Mesodermal cell (in vitro differentiated cells): ENCODE measurements around the gene ATP6V0B. TPM values are rescaled to one million over a fixed set of nuclear protein-coding genes. Genes with fewer than 3 reads are reported as not detected.

ENCODE experiments used
- H3K27ac ChIP-seq: 2 replicates; pipeline ENCODE4 v1.7.0; 2013; ENCODE audit warnings: mild to moderate bottlenecking, low read depth, low read length, moderate library complexity; ENCODE audit not compliant: severe bottlenecking
- H3K36me3 ChIP-seq: 2 replicates; pipeline ENCODE4 v1.7.1; 2013; ENCODE audit warnings: mild to moderate bottlenecking, low read length, moderate library complexity; ENCODE audit not compliant: control insufficient read depth, insufficient read depth
- H3K4me1 ChIP-seq: one replicate; pipeline ENCODE4 v1.7.1; 2013; ENCODE audit warnings: mild to moderate bottlenecking, low read length; ENCODE audit not compliant: insufficient read depth, control insufficient read depth, poor library complexity, severe bottlenecking
- H3K4me3 ChIP-seq: 2 replicates; pipeline ENCODE4 v1.7.0; 2013; ENCODE audit warnings: low read length, control low read depth, mild to moderate bottlenecking; ENCODE audit not compliant: insufficient read depth, poor library complexity, severe bottlenecking; ENCODE audit errors: extremely low read depth
- H3K9me3 ChIP-seq: 2 replicates; pipeline ENCODE4 v1.7.1; 2013; ENCODE audit warnings: mild to moderate bottlenecking, low read length, moderate library complexity; ENCODE audit not compliant: control insufficient read depth
- WGBS, 2 experiments: methylation state at CpG; one replicate each; pipeline ENCODE4 v1.1.5; 2013; ENCODE audit warnings: missing lambda C conversion rate in 2 of 2; ENCODE audit not compliant: insufficient coverage in 2 of 2; 5-methylcytosine and 5-hydroxymethylcytosine counted together
- polyA plus RNA-seq, 2 experiments: library from polyadenylated mRNA; stranded (reverse); fragments of 50-300 nt; gene quantifications; one replicate each; pipeline ENCODE4 v1.2.3, GENCODE V29; 2013

Gene ATP6V0B
- 133 TPM for polyA plus RNA-seq (2013, experiment 1 of 2)
- polyA plus RNA-seq (2013, experiment 2 of 2), result 103 TPM

DNA sequence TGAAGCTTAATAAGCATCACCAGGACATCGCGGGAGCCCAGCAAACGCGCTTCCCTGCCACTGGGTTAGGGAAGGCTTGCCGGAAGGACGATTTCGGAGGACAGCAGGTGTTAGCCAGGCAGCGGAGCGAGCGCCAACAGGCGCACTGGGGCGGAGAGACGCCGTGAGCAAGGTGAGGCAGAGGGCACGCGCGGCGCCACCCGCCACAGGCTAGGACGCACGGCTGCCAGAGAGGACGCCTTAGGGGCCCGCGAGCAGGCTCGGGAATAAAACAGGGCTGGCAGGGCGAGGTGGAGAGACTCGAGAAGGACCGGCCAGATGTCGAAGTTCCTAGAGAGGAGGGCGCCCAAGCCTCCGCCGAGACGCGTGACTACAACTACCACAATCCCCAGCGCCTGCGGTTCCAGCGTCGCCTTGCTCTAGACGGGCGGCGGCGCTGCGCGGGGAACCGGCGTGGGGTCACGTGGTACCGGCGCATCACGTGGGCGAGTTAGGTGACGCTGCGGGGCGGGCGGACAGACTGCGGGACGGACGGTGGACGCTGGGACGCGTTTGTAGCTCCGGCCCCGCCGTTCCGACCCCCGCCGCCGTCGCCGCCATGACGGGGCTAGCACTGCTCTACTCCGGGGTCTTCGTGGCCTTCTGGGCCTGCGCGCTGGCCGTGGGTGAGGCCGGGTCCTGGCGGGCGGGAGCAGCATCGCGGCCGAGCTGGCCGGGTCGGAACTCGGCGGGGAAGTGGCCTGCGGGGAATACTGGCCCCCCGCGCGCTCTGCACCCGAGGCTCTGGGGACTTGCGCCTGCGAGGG lies at the start of gene ATP6V0B:
TSS of gene ATP6V0B (plus strand) at position 518 of the 806 bp plus-strand sequence. CDS start at position 599, 81 bp downstream.
- Histone ChIP-seq H3K27ac (peak within 1 kb of the TSS; percentile 74), H3K4me1 (peaks cover 14% of the 10 kb centered on the region), H3K36me3 (peaks cover 45% of the 10 kb centered on the region), H3K4me3 (peak within 1 kb of the TSS; percentile 86), H3K9me3 (no peaks in the 10 kb centered on the region)
- 0 to 1% methylated on average over 74 to 78 of the region's 93 CpGs for WGBS, 2 experiments

DNA sequence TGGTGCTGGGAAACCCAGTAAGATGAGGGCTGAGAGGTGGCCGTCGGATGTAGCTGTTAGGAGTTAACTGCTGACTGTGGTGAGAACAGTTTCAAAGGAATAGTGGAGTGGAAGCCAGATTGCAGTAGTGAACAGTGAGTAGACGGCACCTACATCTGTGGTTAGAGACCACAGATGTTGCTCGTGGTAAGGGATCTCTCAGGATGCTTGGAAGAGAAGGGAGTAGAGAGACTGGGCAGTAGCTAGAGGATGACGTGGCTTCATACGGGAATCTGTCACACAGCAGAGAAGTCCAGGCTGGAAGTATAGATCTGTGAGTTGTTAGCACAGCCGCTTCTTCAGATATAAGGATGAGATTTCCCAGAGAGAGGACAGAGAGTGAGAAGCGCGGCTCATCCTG lies 48.9 kb upstream of the ATP6V0B start:
- WGBS, 2 experiments, result 88 to 100% methylated on average over 9 of the region's 9 CpGs
- no peak overlapping the region for H3K4me3 ChIP-seq
- no peak overlapping the region for H3K27ac ChIP-seq
- no peaks in the 10 kb centered on the region for H3K9me3 ChIP-seq
- peaks cover 15% of the 10 kb centered on the region for H3K36me3 ChIP-seq
- peaks cover 12% of the 10 kb centered on the region for H3K4me1 ChIP-seq

DNA sequence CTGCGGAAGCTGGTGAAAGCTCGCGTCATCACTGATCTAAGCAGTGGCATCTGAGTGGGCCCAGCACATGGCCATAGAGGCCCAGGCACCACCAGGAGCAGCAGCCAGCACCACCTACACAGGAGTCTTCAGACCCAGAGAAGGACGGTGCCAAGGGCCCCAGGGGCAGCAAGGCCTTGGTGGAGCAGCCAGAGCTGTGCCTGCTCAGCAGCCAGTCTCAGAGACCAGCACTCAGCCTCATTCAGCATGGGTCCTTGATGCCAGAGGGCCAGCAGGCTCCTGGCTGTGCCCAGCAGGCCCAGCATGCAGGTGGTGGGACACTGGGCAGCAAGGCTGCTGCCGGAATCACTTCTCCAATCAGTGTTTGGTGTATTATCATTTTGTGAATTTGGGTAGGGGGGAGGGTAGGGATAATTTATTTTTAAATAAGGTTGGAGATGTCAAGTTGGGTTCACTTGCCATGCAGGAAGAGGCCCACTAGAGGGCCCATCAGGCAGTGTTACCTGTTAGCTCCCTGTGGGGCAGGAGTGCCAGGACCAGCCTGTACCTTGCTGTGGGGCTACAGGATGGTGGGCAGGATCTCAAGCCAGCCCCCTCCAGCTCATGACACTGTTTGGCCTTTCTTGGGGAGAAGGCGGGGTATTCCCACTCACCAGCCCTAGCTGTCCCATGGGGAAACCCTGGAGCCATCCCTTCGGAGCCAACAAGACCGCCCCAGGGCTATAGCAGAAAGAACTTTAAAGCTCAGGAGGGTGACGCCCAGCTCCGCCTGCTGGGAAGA lies 44.4 kb upstream of the ATP6V0B start:
- Histone ChIP-seq H3K9me3 (no peaks in the 10 kb centered on the region), H3K4me1 (peaks cover 22% of the 10 kb centered on the region), H3K27ac (peak overlapping the region; percentile 66), H3K4me3 (no peak overlapping the region), H3K36me3 (peaks cover 15% of the 10 kb centered on the region)
- 92 to 97% methylated on average over 8 to 9 of the region's 10 CpGs for WGBS, 2 experiments

DNA sequence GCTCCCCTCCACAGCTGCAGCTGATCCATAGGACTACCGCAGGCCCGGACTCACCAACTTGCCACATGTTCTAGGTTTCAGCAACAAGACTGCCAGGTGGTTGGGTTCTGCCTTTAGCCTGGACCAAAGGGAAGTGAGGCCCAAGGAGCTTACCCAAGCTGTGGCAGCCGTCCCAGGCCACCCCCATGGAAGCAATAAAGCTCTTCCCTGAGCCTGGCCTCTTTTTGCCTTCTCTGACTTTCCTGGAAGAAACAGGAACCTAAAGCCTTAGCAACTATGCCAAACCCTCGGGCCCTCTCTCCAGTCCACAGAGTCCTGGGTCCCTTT lies 43.8 kb upstream of the ATP6V0B start:
- Histone ChIP-seq H3K4me3 (no peak overlapping the region), H3K9me3 (no peaks in the 10 kb centered on the region), H3K27ac (no peak overlapping the region), H3K4me1 (peaks cover 22% of the 10 kb centered on the region), H3K36me3 (peaks cover 15% of the 10 kb centered on the region)
- 90 to 92% methylated on average over 4 of the region's 4 CpGs for WGBS, 2 experiments

DNA sequence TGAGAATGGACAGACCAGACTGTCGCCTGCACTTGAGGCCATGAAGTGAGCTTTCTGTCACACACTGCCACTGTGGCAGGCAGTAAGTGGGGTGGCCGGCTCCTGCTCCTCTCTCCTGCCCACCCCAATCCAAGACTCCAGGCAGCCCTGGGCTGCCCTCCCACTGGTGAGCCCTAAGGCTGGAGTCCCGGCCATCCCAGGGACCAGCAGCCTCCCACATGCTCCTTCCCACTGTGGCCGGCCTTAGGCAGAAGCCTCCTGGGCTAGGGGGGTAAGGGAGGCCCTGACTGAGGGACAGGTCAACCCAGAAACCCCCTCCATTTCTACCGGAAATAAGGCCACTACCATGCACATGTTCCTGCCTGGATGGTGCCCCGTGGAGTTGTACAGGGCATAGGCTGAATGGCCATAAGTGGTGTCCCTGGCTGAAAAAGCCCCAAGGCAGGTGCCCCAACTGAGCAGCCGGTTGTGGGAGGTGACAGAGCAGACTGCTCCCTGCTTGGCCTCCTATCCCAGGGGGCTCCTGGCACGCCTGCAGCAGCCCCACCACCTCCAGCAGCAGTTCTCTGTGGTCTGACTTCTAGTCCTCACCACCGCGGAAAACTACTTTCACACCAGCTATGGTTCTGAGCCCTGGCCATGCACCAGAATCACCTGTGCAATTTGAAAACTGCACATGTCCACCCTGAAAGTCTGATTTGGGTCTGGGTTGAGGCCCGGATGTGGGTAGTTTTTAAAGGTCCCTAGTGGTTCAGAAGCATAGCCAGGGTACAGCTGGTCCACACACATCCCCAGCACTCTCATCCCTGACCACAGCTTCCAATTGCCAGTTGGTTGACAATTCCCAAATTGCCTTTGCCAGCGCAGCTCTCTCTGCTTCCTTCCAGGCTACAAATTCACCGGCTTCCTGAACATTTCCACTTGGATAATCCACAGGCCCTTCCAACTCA lies 42.8 kb upstream of the ATP6V0B start:
- no peaks in the 10 kb centered on the region for H3K9me3 ChIP-seq
- peaks cover 26% of the 10 kb centered on the region for H3K4me1 ChIP-seq
- H3K27ac ChIP-seq, result no peak overlapping the region
- no peak overlapping the region for H3K4me3 ChIP-seq
- H3K36me3 ChIP-seq, result peaks cover 10% of the 10 kb centered on the region
- WGBS, 2 experiments, result 93 to 96% methylated on average over 5 to 10 of the region's 13 CpGs

DNA sequence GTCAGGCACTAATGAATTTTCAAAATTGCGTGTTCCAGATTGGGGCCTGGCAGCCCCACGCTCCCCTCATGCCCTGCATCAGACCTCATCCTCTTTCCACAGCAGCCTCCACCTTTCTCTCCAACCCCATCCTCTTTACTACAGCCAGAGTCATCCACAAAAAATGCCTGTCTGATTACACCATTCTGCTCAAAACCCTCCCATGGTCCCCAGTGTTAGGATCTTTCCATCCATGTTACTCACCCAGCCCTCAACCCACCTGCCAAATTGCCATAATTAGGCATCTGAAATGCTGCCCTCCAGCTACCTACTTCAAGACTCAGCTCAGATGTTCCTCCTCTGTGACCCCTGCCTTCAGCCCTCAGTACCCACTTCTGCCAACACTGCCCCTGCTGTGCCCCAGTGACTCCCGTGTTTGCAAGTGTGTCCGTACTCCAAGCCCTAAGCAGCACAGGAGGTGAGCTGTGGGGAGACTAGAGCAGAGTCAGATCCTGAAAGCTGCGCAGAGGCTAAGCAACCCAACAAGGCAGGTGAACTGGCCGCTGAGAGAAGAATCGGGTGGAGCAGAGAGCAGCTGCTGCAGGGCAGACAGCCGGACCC lies 41.9 kb upstream of the ATP6V0B start:
- no peaks in the 10 kb centered on the region for H3K9me3 ChIP-seq
- 35 to 52% methylated on average over 6 to 8 of the region's 8 CpGs for WGBS, 2 experiments
- peak overlapping the region; percentile 31 for H3K4me3 ChIP-seq
- H3K27ac ChIP-seq, result no peak overlapping the region
- H3K4me1 ChIP-seq, result peaks cover 26% of the 10 kb centered on the region
- peaks cover 9% of the 10 kb centered on the region for H3K36me3 ChIP-seq

DNA sequence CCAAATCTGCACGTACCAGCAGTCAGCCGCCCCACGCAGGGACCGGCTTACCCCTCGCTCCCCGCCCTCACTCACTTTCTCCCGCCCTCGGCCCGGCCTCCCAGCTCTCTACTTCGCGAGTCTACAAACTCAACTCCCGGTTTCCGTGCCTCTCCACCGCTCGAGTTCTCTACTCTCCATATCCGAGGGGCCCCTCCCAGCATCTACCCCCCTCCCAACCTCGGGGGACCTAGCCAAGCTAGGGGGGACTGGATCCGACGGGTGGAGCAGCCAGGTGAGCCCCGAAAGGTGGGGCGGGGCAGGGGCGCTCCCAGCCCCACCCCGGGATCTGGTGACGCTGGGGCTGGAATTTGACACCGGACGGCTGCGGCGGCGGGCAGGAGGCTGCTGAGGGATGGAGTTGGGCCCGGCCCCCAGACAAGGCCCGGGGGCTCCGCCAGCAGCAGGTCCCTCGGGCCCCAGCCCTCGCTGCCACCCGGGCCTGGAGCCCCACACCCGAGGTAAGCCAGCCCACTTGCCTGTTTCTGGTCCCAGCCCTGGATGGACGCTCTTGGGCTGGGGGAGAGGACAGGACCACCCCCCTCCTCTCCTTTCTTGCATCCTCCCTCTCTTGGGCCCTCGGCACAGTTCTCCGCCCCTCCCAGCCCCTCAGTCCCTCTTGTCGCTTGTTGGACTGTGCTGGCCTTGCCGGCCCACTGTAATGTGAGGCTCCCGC lies 41.2 kb upstream of the ATP6V0B start, which contains the start of gene ARTN:
TSS of gene ARTN (plus strand) at position 416 of the 715 bp plus-strand sequence. CDS start 1,856 bp downstream, outside the sequence.
- WGBS, 2 experiments, result 8 to 14% methylated on average over 18 to 35 of the region's 42 CpGs
- no peak within 1 kb of the TSS for H3K27ac ChIP-seq
- peaks cover 9% of the 10 kb centered on the region for H3K36me3 ChIP-seq
- H3K4me3 ChIP-seq, result peak within 1 kb of the TSS; percentile 31
- H3K9me3 ChIP-seq, result no peaks in the 10 kb centered on the region
- peaks cover 26% of the 10 kb centered on the region for H3K4me1 ChIP-seq

DNA sequence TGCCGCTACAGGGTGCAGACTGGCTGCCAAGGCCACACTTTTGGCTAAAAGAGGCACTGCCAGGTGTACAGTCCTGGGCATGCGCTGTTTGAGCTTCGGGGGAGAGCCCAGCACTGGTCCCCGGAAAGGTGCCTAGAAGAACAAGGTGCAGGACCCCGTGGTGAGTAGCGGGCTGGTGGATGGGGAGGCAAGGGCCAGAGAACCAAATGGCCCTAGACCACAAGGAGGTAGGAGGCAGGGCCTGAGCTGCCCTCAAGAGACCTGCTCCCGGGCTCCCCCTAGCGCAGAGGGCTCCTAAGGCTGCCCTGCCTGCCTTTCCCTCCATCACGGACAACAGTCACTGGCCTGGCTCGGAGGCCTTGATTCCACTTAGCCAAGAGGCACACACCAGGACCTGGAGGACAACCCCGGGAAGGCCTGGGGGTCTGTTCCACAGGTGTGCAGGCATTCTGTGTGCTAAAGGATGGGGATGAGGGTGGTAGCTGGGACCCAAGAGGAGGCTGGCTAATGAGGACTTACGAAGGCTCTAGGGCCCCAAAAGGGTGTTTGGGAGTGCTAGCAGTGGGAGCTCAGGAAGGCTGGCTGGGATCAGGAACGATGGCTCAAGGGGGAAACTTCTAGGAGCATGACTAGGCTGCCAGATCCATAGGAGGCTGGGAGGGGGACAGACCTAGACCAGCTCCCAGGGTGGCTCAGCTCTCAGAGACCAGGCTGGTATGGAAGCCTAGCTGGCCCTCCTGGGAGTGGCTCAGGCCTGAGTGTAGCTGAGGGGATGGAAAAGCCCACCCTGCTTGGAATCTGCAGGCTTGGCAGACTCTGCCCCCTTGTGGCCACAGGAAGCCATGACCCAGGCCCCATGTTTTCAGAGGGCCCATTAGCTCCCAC lies 40.4 kb upstream of the ATP6V0B start:
- Histone ChIP-seq H3K9me3 (no peaks in the 10 kb centered on the region), H3K27ac (no peak overlapping the region), H3K4me3 (no peak overlapping the region), H3K4me1 (peaks cover 26% of the 10 kb centered on the region), H3K36me3 (peaks cover 9% of the 10 kb centered on the region)
- WGBS, 2 experiments, result 61 to 69% methylated on average over 11 to 13 of the region's 13 CpGs

DNA sequence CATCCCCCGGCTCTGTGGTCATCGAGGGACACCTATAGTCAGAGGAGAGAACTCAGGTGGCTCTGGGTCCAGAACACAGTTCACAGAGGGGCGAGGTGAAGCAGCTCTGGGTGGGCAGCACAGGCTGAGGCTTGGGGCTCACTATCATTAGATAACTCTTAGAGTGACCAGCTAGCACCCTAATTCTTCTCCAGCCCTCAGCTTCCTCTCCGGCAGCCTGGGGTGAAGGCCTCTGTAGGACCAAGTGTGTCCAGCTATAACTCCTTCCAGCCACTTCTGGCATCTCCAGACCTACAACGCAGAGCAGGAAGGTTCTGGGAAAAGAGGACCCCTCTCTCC lies 39.8 kb upstream of the ATP6V0B start:
- Histone ChIP-seq H3K27ac (no peak overlapping the region), H3K4me1 (peaks cover 21% of the 10 kb centered on the region), H3K4me3 (no peak overlapping the region), H3K9me3 (no peaks in the 10 kb centered on the region), H3K36me3 (peaks cover 4% of the 10 kb centered on the region)
- 46 to 51% methylated on average over 3 to 4 of the region's 5 CpGs for WGBS, 2 experiments
